NOMO-1 treated with dmso at 0.1 percent for 144 hours (cell line): ENCODE measurements around the gene NINL.

Experiments
- DNase-seq: peaks from one replicate; lab custom pipeline; 2025; ENCODE audit not compliant: unreplicated experiment; lab: John Stamatoyannopoulos, UW

NINL gene

DNA sequence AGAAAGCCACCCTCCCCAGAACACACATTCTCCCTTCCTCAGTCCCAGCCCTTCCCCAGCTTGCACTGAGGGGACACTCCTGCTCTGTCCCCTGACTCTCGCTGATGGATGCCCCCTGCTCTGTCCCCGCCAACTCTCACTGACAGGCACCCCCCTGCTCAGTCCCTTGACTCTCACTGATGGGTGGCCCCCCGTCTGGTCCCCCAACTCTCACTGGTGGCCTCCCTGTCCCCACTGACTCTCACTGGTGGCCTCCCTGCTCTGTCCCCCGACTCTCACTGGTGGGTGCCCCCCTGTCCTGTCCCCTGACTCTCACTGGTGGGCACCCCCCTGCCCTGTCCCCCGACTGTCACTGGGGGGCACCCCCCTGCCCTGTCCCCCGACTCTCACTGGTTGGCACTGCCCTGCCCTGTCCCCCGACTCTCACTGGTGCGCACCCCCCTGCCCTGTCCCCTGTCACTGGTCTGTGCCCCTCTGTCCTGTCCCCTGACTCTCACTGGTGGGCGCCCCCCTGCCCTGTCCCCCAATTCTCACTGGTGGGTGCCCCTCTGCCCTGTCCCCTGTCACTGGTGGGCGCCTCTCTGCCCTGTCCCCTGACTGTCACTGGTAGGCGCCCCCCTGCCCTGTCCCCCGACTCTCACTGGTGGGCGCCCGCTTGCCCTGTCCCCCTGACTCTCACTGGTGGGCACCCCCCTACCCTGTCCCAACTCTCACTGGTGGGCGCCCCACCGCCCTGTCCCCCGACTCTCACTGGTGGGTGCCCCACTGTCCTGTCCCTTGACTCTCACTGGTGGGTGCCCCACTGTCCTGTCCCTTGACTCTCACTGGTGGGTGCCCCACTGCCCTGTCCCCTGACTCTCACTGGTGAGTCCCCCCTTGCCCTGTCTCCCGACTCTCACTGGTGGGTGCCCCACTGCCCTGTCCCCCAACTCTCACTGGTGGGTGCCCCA, 116.9 kb downstream of the NINL start:
- no peak for DNase-seq

DNA sequence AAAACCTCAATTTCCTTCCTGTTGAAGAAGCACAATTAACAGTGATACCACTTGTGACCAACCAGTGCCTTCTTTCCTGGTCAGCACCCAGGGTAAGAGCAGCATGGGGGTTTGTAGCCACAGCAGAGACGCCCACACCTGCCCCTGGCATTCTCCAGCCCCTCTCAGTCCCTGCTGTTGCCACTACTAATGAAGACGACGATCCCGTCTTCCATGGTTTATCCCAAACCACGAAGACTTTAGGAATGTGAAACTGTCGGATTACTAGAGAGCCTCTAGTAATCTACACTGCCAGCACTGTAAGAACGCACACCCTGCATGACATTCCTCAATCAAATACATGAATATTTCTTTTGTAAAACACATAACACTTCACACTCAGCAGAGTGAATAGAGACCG, 117.9 kb downstream of the NINL start:
- DNase-seq = no peak

DNA sequence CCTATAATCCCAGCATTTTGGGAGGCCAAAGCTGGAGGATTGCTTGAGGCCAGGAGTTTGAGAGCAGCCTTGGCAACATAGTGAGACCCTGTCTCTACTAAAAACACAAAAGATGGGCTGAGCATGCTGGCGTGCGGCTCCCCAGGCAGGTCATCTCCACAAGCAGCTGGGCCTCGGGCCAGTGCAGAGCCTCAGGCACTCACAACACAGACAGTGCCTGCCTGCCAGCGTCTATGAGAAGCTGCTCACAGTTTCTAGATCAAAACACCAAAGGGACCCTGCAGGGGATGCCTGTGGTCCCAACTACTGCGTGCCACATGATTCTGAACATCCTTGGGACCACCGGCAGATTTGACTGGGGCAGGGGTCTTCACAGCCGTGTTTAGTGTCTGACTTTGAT, 118.5 kb downstream of the NINL start:
- no peak for DNase-seq

DNA sequence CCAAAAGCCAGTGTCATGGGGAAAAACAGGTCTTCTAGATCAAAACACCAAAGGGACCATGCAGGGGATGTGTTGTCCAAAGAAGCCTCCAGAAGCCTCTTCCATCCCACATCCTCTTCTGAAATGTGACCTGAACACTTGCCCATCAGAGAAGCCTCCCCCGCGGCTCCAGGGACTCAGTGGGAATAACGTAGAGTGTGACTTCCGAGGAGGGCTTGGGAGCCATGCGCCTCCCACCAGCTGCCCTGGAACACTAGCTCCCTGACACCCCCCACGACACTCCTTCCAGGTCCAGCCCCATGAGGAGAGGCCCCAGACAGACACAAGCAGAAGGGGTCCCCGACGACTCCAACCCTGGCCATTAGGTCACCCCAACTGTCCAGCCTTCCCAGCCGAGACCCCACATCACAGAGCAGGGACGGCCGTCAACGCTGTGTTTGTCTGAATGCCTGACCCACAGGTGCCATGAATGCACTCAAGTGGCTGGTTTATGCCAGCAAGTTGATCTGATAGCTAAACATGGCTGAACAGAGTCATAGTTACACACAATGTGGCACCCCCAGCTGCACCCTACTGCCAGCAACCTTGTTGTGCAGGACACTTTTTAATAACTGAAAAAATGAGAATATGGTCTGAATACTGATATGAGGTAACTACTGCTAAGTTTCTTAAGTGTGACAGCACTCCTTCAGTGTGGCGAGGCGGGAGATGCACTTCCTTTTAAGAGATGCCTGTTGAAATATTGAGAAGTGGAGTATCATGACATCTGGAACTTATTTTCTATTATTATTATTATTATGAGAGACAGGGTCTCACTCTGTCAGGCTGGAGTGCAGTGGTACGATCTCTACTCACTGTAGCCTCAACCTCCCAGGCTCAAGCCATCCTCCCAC, 119.8 kb downstream of the NINL start:
- DNase-seq = no peak

DNA sequence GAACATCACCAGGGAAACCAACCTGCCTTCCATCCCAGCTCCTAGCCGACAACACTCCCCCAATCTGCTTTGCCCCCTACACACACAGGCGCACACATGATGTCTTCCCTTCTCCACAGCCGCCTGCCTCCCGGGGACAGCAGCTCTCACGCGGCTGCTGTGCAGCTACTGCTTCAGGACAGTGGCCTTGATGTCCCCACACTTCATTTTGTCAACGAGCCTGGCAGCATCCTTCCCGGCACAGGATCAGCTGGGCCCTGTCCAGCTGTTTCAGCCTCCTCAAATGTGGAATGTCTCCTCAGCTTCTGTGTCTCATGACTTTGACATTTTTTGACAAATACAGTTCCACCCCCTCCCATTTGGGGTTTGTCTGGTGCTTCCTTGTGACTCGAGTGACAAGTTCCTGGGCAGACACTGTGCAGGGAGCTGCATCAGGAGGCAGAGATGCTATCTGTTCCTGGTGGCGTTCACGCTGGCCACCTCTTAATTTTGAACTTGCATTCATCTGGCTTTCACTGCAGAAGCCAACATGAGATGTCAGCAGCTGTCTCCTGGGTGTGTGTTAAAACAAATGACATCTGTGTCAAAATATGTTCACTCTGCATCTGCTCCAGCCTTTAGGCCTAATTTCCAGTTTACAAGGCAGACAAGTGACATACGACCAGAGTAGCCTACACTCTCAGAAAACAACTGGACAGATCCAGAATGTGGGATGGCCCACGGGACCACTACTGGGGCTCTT, 120.7 kb downstream of the NINL start:
- DNase-seq = no peak

DNA sequence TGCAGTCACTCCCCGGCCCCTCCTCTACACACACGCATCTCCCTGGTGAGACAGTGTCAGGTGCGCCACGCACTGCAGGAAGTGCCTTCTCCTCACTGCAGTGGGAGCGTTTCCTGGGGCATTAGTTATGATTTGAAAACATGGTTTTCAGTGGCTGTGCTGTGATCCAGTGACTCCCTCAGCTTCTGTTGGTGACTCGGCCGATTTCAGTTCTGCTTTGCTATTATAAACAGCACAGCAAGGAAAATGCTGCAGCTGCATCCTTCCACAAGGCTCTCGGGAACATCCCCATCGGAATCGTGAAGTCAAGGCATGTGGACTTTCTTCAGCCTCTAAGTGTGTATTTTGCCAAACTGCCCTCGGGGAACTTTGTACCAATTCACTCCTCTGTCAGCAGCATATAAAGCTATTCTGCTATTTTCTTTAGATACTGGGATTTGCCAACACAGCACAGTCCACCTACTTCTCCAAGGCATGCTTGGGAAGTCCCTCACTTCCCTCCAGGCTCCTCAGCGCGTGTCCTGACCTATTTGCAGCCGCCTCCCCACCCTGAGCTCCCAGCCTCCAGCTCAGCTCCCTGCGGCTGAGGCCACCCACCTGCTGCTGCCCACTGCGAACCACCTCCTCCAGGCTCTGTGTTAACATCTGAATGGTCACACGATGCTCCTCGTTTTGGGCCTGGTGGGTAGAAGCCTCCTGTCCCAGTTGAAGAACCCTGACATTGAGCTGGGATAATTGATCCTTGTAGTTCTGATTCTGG, 123.4 kb downstream of the NINL start:
- DNase-seq = peak; percentile 20

DNA sequence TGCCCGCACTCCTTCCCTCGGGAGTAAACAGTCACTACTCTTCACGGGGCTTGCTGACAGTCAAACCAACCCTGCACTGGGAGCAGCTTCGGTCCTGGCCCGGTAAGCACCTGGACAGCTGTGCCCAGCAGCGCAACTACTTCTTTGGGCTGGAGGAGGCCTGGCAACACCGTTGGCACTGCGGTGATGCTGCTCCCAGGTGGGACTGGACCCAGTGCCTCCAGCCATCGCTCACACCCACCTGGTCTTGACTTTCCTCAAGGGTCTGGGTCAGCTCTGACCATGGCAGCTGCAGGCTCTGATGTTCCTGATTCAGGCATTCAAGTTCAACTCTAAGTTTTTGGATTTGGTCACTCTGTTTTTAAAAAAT, 124.1 kb downstream of the NINL start:
- DNase-seq = no peak

DNA sequence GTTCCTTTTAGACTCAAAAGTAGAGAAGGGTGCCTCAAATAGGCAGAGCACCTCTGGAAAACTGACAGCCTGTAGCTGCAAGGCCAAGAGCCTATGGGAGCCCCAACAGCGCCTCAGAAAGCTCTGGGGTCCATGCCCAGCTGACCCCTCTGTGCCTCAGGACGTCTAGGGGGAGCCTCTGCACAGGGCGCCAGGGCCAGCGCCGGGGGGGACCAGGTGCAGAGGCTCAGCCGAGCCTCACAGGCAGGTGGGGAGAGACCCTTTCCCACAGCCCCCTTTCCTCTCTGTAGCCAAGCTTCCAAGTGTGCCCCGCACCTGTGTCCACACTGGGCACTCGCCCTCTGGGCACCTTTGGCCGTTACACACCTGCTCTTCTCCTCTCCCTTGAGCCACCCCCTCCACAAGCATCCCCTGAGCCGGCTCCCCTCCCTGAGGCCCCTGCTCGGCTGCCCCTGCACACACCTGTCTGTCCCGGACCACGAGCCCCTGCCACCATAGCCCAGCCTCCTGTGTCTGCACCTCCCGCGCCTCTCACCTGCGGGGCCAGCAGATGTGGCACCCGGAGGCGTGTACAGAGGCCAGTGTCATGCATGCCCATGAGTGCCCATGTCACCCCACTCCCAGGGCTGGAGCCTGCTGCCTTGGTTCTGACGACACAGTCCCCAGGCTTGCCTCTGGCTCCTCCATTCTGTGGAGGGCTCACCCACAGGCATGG, 124.6 kb downstream of the NINL start:
- no peak for DNase-seq

DNA sequence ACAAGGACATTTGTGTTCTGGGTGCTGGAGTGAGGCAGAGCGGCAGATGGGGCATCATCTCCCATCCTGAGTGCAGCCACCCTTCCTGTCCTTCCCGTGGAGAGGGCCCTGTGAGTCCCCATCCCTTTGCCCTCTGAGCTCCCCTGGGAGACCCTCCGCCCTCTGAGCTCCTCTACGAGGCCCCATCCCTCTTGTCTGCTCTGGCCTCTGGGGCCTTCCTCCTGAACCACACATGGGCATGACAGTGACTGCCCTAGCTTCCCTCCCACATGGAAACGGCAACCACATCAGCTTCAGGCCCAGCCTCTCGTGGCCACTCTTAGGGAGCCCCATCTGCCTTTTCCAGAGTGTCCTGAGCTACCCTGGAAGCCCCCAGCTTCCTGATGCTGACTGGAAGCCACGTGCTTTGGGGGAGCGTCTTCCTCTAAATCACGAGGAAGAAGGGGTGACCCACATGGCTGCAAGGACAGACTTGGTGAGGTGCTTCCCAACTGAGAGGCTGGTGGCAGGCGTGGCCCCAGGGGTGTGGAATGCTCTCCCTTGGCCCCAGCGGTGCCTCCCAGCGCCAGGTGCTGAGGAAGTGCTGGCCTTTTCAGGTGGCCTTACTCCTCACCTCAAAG, 125.3 kb downstream of the NINL start:
- DNase-seq = no peak

DNA sequence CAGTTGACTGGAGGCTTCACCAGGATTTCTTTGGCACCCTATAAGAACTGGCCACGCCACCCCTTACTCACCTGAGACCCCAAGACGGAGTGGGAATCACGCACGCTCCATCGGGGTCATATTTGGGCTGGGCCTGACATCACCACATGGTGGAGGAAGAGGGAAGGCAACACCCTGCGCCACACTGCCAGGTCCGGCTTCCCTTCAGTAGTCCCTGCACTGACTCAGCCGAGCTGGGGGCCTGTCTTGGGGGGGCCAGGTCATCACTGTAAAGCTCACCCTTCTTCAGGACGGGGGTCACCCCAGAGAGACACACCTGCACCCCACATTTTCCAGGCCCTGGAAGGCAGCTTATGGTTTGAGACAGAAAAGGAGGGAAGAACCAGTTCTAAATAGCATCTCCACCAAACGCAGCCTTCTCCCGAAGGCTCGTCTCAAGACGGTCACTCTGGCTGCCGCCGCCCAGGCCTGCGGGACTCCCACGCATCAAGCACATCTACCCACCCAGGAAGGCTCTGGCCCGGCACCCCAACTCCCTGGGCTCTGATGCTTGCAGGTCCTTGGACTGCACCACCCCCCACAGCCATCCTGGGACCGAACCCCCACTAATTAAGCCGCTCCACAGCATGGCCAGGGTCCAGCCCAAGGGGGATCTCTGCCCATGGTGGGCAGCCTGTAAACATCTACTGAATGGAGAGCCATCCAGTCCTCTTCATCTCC, 126.1 kb downstream of the NINL start:
- DNase-seq = no peak

DNA sequence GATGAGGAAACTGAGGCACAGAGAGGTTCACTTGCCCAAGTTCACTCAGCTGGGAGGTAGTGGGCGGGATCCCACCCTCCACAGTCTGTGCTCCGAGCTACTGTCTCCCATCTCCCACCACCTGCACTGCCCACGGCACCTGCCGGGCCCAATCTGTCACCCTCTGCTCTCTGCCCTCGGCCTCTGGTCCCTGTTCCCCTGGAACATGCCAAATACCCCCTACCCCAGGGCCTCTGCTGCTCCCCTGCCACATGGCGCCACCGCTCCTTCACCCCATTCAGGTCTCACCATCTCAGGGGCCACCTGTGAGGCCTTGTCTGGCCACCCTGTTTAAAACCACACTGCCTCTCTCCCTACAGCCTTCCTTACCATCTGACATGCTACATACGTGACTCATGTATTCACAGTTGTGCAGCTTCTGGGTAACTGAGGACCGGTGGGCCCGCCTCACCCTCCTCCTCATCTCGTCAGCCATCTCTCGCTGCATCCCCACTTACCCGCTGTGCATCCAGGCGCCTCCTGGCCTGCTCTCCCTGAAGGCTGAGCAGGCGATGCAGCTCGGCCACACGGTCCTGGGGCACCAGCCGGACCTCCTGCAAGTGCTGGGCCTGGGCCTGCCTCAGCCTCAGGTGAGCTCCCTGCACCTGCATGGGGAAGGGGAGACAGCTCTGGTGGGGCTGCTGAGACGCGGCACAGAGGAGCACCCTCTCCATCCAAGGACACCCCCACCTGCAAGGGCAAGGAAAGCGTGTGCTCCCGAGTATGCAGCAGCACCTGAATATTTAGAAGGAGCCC, 127.2 kb downstream of the NINL start:
- no peak for DNase-seq

DNA sequence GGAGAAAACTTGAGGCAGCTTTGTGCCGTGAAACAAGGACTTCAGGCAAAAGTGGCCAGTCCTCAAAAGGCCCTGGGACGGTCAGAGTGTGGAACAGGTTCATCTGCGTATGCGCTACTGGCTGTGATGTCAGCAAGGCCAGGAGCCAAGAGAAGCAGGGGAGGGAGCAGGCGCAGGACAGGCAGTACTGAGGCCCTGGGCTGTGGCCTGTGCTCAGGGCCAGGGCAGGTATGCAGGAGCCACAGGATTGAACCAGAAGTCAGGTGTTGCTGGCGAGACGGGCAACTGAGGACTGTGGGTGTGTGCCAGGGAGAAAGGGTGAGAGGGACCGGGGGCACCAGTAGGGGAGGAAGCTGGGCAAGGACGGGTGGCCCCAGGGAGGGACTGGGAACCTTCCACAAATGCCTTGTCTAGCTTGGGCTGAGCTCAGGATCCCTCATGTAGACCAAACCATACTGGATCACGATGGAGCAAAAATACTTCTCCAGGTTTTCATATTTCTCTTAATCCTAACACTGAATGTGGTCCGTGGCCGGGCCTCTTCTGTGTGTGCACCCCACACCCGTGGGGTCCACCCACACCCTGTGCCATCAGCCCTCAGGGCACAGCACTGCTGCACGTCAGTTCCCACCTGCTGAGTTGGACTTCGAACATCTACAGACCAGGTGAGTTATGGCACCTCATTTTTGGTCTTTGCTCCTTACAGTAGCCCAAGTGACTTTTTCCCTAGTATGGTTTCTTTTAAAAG, 131.0 kb downstream of the NINL start:
- DNase-seq = no peak

DNA sequence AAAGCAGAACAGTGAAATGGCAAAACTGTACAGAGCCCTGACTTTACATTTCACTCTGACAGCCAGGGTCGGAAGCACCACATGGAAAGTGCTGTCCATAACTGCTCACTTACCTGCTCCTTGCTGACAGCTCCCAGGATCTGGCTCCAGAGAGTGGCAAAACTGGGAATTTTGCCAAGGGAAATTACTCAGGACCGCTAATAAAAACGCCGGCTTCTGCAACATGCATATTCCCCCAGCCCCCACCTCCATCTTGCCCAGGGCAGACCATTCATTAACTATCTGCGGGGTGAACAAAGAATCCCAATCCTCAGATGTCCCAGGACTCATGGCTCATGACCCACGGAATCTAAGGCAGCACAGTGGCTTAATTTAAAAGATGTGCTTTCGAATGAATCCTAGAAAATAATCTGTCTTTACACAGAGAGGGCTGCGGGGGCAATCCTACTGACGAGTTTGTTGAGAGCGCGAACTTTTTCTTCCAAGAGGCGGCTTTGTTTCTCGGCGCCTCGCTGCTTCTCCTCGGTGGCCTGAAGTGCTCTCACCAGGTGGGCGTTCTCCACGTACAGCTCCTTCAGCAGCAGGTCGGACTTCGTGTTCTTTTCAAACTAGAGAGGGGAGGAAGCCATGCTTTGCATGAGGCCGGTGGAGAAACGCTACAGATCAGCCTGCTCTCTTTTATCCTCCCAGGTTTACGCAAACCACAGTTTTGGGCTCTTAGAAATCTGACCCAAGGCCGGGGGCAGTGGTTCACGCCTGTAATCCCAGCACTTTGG, 132.1 kb downstream of the NINL start:
- no peak for DNase-seq

DNA sequence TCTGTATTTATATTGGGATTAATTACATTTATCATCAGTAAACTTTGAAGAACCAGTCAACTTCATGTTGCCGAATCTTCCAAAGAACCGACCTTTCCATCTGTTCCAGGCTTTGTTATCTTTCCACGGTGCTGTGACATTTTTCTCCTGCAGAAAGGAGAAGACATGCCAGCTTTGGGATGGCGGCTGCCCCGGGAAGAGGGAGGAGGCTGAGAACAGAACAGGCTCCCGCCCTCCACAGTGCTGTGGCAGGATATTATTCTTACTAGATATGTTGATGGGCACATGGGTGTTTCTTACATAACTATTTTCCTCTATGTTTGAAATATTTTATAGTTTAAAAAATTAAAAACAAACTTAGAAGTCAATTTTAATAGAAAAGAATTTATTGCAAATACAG, 133.0 kb downstream of the NINL start:
- DNase-seq = no peak

DNA sequence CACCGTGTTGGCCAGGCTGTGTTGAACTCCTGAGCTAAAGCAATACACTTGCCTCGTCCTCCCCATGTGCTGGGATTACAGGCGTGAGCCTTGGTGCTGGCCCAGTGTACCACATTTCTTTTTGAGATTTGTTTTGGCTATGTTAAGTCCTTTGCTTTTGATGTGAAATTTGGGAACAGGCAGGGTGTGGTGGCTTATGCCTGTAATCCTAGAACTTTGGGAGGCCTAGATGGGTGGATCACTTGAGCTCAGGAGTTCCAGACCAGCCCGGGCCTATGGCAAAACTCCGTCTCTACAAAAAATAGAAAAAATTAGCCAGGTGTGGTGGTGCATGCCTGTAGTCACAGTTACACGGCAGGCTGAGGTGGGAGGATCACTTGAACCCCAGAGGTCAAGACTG, 137.7 kb downstream of the NINL start:
- DNase-seq = no peak

DNA sequence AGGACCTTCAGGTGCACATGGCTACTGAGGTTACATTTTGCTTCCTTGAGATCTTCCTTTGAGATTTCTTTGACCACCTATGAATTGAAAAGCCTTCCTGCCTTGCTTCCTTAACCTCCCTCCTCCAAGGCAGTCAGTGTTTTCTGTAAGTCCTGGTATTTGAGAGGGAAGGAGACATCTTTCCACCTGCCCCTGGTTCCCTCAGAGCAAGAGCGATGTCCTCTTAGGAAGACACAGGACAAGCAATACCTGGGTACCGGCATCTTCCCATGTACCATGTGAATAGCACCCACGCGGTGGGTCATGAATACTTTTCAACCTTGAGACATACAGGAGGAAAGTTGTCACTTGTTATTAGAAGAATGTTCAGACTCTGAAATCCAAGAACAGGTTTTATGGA, 140.8 kb downstream of the NINL start:
- no peak for DNase-seq

DNA sequence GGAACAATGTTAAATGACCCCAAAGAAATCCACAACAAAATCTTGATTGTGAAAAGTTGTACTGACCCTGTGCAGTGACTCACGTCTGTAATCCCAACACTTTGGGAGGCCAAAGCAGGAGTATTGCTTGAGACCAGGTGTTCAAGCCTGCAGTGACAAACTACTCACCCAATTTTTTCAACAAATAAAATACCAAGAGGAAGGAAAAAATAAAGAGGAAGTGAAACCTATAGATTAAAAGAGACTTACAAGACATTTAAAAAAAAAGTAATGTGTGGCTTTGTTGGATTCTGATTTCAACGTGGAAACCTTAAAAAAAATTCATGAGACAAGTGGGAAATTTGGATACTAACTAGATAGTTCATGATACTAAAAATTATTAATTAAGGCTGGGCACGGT, 146.0 kb downstream of the NINL start:
- DNase-seq = peak; percentile 42
